ENCODE data around the gene GMDS.

GMDS gene

DNA sequence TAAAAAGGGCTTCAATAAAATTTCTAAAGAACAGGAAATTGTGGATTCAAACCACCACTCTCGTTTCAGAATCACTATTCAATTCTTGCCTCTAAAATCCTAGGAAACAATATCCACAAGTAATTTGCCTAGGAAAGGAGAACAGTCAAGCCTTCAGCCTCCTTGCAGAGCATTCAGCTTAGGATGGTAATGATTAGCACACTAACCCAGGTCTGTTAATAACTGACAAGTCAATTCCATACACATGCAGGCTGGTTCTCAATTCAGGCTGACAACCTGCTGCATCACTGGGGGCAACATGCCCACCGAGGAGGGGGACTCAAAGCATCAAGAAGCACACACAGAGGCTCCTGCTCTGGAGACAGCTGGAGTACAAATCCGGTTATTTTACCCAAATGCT, 57.6 kb downstream of the GMDS start:
- Histone ChIP-seq H3K36me3 (ENCODE audit: insufficient read depth, low read length) (no peaks in the 10 kb centered on the region), H3K9ac (ENCODE audit: low read depth, low read length, poor library complexity, severe bottlenecking) (peak overlapping the region; percentile 10), H3K27me3 (ENCODE audit: insufficient read depth, low read length, poor library complexity, severe bottlenecking) (no peaks in the 10 kb centered on the region), H2AFZ (ENCODE audit: low read length) (no peak overlapping the region), H3K4me2 (ENCODE audit: low read depth, low read length, poor library complexity, severe bottlenecking) (no peak overlapping the region), H3K4me1 (ENCODE audit: insufficient read depth, low read length, poor library complexity, severe bottlenecking) (peaks cover 28% of the 10 kb centered on the region), H3K9me2 (replicated peaks; ENCODE audit: low read depth, low read length) (no peaks in the 10 kb centered on the region), H4K20me1 (ENCODE audit: insufficient read depth, low read length, poor library complexity, severe bottlenecking) (no peaks in the 10 kb centered on the region), H3K9me3 (ENCODE audit: insufficient read depth, low read depth, low read length) (no peaks in the 10 kb centered on the region), H3K79me2 (ENCODE audit: insufficient read depth, low read length) (peaks cover 7% of the 10 kb centered on the region; the same call in 1 of the 2 replicates), H3K4me3 (ENCODE audit: low read length, poor library complexity, severe bottlenecking) (no peak overlapping the region), H3F3A (ENCODE audit: low read depth) (no peaks in the 10 kb centered on the region)
- TF ChIP-seq EZH2phosphoT487 (IDR thresholded peaks at IDR 0.05; ENCODE audit: borderline replicate concordance): no peak
- TF ChIP-seq, protein P1, sequence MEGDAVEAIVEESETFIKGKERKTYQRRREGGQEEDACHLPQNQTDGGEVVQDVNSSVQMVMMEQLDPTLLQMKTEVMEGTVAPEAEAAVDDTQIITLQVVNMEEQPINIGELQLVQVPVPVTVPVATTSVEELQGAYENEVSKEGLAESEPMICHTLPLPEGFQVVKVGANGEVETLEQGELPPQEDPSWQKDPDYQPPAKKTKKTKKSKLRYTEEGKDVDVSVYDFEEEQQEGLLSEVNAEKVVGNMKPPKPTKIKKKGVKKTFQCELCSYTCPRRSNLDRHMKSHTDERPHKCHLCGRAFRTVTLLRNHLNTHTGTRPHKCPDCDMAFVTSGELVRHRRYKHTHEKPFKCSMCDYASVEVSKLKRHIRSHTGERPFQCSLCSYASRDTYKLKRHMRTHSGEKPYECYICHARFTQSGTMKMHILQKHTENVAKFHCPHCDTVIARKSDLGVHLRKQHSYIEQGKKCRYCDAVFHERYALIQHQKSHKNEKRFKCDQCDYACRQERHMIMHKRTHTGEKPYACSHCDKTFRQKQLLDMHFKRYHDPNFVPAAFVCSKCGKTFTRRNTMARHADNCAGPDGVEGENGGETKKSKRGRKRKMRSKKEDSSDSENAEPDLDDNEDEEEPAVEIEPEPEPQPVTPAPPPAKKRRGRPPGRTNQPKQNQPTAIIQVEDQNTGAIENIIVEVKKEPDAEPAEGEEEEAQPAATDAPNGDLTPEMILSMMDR (conservative IDR thresholded peaks at IDR 0.05; ENCODE audit: low read length): no peak

GRCh38 chr6:2186516-2186915, 58.9 kb downstream of the GMDS start:
- H3K4me1 ChIP-seq (ENCODE audit: insufficient read depth, low read length, poor library complexity, severe bottlenecking): peaks cover 36% of the 10 kb centered on the region
- H2AFZ ChIP-seq (ENCODE audit: low read length): no peak overlapping the region
- H3K9me3 ChIP-seq (ENCODE audit: insufficient read depth, low read depth, low read length): no peaks in the 10 kb centered on the region
- no peaks in the 10 kb centered on the region for H3K36me3 ChIP-seq (ENCODE audit: insufficient read depth, low read length)
- H3K4me3 ChIP-seq (ENCODE audit: low read length, poor library complexity, severe bottlenecking): no peak overlapping the region
- no peak overlapping the region for H3K9ac ChIP-seq (ENCODE audit: low read depth, low read length, poor library complexity, severe bottlenecking)
- TF ChIP-seq, protein P1 (conservative IDR thresholded peaks at IDR 0.05; ENCODE audit: low read length): no peak
- TF ChIP-seq EZH2phosphoT487 (IDR thresholded peaks at IDR 0.05; ENCODE audit: borderline replicate concordance): no peak
- no peaks in the 10 kb centered on the region for H3F3A ChIP-seq (ENCODE audit: low read depth)
- H3K9me2 ChIP-seq (replicated peaks; ENCODE audit: low read depth, low read length): no peaks in the 10 kb centered on the region
- no peaks in the 10 kb centered on the region for H3K27me3 ChIP-seq (ENCODE audit: insufficient read depth, low read length, poor library complexity, severe bottlenecking)
- no peaks in the 10 kb centered on the region for H4K20me1 ChIP-seq (ENCODE audit: insufficient read depth, low read length, poor library complexity, severe bottlenecking)
- H3K4me2 ChIP-seq (ENCODE audit: low read depth, low read length, poor library complexity, severe bottlenecking): no peak overlapping the region
- peaks cover 7% of the 10 kb centered on the region; the same call in 1 of the 2 replicates for H3K79me2 ChIP-seq (ENCODE audit: insufficient read depth, low read length)

- H3K4me3 ChIP-seq (ENCODE audit: low read length, poor library complexity, severe bottlenecking): no peak overlapping the region
- no peaks in the 10 kb centered on the region for H3K36me3 ChIP-seq (ENCODE audit: insufficient read depth, low read length)
- peaks cover 7% of the 10 kb centered on the region; the same call in 1 of the 2 replicates for H3K79me2 ChIP-seq (ENCODE audit: insufficient read depth, low read length)
- H3F3A ChIP-seq (ENCODE audit: low read depth): no peaks in the 10 kb centered on the region
- H3K4me2 ChIP-seq (ENCODE audit: low read depth, low read length, poor library complexity, severe bottlenecking): no peak overlapping the region
- no peaks in the 10 kb centered on the region for H3K9me3 ChIP-seq (ENCODE audit: insufficient read depth, low read depth, low read length)
- peaks cover 40% of the 10 kb centered on the region for H3K4me1 ChIP-seq (ENCODE audit: insufficient read depth, low read length, poor library complexity, severe bottlenecking)
- H2AFZ ChIP-seq (ENCODE audit: low read length): no peak overlapping the region
- H3K9ac ChIP-seq (ENCODE audit: low read depth, low read length, poor library complexity, severe bottlenecking): no peak overlapping the region
- TF ChIP-seq, protein P1 (conservative IDR thresholded peaks at IDR 0.05; ENCODE audit: low read length): peak; percentile 24; the same call in 1 of the 2 replicates
- TF ChIP-seq EZH2phosphoT487 (IDR thresholded peaks at IDR 0.05; ENCODE audit: borderline replicate concordance): no peak
- no peaks in the 10 kb centered on the region for H3K9me2 ChIP-seq (replicated peaks; ENCODE audit: low read depth, low read length)
- H4K20me1 ChIP-seq (ENCODE audit: insufficient read depth, low read length, poor library complexity, severe bottlenecking): no peaks in the 10 kb centered on the region
- H3K27me3 ChIP-seq (ENCODE audit: insufficient read depth, low read length, poor library complexity, severe bottlenecking): no peaks in the 10 kb centered on the region
Observed at GRCh38 chr6:2185466-2185865, 59.9 kb downstream of the GMDS start.

All from Loucy (cell line).